Adrenal gland (tissue), 5 donors: ENCODE results near the gene CYSRT1.

ENCODE experiments used
- CTCF ChIP-seq, 6 experiments: fragments of 450-650 bp in 4 of 6; fragments of 200-600 bp in 2 of 6; sonication (generic) in 1 of 6; IDR thresholded peaks; 1 replicate in 5 of 6; 2 replicates in 1 of 6; pipeline versions ENCODE4 v1.5.1 to v1.8.0; 2016 to 2021; ENCODE audit warnings: antibody characterized with exemption in 6 of 6, mild to moderate bottlenecking in 2 of 6, moderate library complexity in 1 of 6
- POLR2A ChIP-seq, 2 donors: fragments of 450-650 bp; IDR thresholded peaks; one replicate each; pipeline ENCODE4 v1.6.1; 2017; ENCODE audit warnings: antibody characterized with exemption in 2 of 2, mild to moderate bottlenecking in 2 of 2, moderate library complexity in 1 of 2
- donor health status: DM: no; HTN: no; CAD: no.

GRCh38 chr9:137262909-137263285 is 37.9 kb downstream of the CYSRT1 start:
- TF ChIP-seq POLR2A (IDR thresholded peaks at IDR 0.05) (no peak), CTCF (IDR thresholded peaks at IDR 0.05) (no peak)
